NCI-H345 treated with DMSO at 0.1 percent for 48 hours (cell line): ENCODE results near the gene EIF2S1.

Source experiments
- DNase-seq: peaks from one replicate; lab custom pipeline; 2025; ENCODE audit not compliant: unreplicated experiment; lab: John Stamatoyannopoulos, UW

Gene EIF2S1

DNA sequence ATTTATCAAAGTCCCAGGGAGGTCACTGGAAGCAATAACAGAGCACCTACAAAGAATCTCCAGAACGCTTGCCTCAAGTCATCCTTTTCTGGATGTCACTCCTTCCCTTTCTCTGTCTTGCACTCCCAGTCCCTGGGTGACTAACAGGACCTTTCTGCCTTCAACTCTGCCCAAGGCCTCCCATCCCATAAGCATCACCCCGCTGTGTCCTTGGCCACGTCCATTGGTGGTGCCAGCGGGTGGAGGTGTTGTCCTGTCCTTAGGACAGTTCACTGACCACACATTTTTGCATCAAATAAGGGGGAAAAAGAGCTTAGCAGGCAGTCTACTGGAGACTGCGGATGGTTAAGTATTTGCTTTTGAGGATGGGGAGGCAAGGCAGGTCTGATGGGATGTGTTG lies 75.5 kb downstream of the EIF2S1 start:
- DNase-seq: no peak
